GM10266 (cell line): Measurements from ENCODE around the gene ARL6IP5.

Experiments
- DNase-seq: peaks from one replicate; pipeline ENCODE4 v3.0.0; 2012; ENCODE audit errors: extremely low spot score
- CTCF ChIP-seq: IDR thresholded peaks from 2 replicates; pipeline ENCODE4 v1.5.1; 2012; ENCODE audit warnings: mild to moderate bottlenecking, low read depth; ENCODE audit not compliant: control insufficient read depth, insufficient read depth; ENCODE audit errors: missing control alignments

ARL6IP5 gene

GRCh38 chr3:69087030-69087791 is 2.5 kb downstream of the ARL6IP5 start:
- DNase-seq = no peak
- no peak for TF ChIP-seq CTCF

- no peak for DNase-seq
- no peak for TF ChIP-seq CTCF
These were observed 3.3 kb downstream of the ARL6IP5 start for GRCh38 chr3:69088063-69088462.

GRCh38 chr3:69090021-69090420 is 5.3 kb downstream of the ARL6IP5 start:
- TF ChIP-seq CTCF = no peak

GRCh38 chr3:69091389-69092029 is 6.8 kb downstream of the ARL6IP5 start:
- no peak for TF ChIP-seq CTCF
- DNase-seq = no peak

More at GRCh38 chr3:69090021-69090420, 5.3 kb downstream of the ARL6IP5 start:
- no peak for DNase-seq

GRCh38 chr3:69092030-69092516 is 7.3 kb downstream of the ARL6IP5 start:
- no peak for TF ChIP-seq CTCF
- DNase-seq = no peak

GRCh38 chr3:69094467-69095205 is 9.9 kb downstream of the ARL6IP5 start:
- DNase-seq = no peak

More at GRCh38 chr3:69094467-69095205, 9.9 kb downstream of the ARL6IP5 start:
- TF ChIP-seq CTCF = no peak
